ENCODE results near the gene TCEAL9. TPM values are rescaled to one million over a fixed set of nuclear protein-coding genes. Genes with fewer than 3 reads are reported as not detected.

TCEAL9 gene
- total and polyA plus RNA-seq, 4 donors: 33.9 to 110 (median 71.6) TPM

DNA sequence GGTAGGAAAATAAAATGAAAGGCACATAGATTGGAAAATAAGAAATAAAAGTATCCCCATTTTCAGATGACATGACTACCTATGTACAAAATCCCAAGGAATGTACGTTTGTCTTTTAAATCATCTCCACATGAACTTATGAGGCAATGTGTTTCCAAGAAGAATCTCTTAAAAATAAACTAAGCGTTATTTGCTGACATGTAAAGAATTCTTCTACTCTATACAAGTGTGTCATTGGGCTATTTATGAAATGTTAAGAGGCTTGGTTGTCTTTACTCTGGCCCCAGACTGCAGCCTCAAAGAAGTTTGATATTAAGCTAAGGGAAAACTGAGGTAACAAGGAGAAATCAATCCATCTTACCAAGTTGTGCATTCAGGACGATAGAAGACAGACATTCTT lies 37.2 kb downstream of the TCEAL9 start:
- DNase-seq: no peak
- TF ChIP-seq, protein P1, sequence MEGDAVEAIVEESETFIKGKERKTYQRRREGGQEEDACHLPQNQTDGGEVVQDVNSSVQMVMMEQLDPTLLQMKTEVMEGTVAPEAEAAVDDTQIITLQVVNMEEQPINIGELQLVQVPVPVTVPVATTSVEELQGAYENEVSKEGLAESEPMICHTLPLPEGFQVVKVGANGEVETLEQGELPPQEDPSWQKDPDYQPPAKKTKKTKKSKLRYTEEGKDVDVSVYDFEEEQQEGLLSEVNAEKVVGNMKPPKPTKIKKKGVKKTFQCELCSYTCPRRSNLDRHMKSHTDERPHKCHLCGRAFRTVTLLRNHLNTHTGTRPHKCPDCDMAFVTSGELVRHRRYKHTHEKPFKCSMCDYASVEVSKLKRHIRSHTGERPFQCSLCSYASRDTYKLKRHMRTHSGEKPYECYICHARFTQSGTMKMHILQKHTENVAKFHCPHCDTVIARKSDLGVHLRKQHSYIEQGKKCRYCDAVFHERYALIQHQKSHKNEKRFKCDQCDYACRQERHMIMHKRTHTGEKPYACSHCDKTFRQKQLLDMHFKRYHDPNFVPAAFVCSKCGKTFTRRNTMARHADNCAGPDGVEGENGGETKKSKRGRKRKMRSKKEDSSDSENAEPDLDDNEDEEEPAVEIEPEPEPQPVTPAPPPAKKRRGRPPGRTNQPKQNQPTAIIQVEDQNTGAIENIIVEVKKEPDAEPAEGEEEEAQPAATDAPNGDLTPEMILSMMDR (IDR thresholded peaks at IDR 0.05; ENCODE audit: control extremely low read depth, extremely low read depth): no peak

DNA sequence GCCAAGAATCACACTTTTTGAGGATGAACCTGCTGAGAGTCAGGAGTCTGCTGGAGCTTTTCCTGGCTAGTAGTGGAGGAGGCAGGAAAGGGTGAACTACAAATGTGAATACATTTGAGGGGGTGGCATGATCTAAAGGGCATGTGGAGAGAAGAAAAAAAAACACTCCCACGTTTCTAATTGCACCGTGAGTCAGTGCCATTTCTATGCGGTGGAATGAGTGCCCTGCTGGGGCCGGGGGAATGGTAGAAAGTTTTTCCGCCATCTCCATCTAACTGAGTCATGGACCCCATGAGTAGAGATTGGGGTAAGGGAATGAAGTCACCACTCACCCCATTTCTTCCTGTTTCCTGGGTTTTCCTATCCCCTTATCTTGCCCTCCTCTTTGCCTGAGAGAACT lies 39.9 kb downstream of the TCEAL9 start:
- H3K36me3 ChIP-seq (ENCODE audit: control insufficient read depth in 4 of 4, insufficient read depth in 4 of 4, low read length in 4 of 4): no peaks in the 10 kb centered on the region
- 75 to 92% methylated on average over 5 of the region's 5 CpGs for WGBS, 2 donors
- H3K27ac ChIP-seq (ENCODE audit: low read depth in 1 of 2, low read length in 1 of 2): no peak overlapping the region
- DNase-seq: no peak
- H3K27me3 ChIP-seq (ENCODE audit: control insufficient read depth in 3 of 3, insufficient read depth in 3 of 3, low read length in 2 of 3): peaks cover 1 to 26% (median 17%) of the 10 kb centered on the region in 3 donors
- no peak for ATAC-seq (ENCODE audit: insufficient read depth, low FRiP score)
- H3K4me1 ChIP-seq (ENCODE audit: control insufficient read depth in 5 of 5, insufficient read depth in 5 of 5, low read length in 5 of 5): no peaks in the 10 kb centered on the region
- peaks cover 0 to 1% (median 0%) of the 10 kb centered on the region in 4 donors for H3K9me3 ChIP-seq (ENCODE audit: control insufficient read depth in 4 of 4, insufficient read depth in 3 of 4, low read length in 3 of 4)
- TF ChIP-seq, protein P1 (IDR thresholded peaks at IDR 0.05; ENCODE audit: control extremely low read depth, extremely low read depth): no peak
- H3K9ac ChIP-seq (ENCODE audit: insufficient read depth in 1 of 2, low read length in 2 of 2): no peak overlapping the region
- H3K4me3 ChIP-seq: no peak overlapping the region

More for the DNA sequence above, 37.2 kb downstream of the TCEAL9 start:
- no peak overlapping the region for H3K27ac ChIP-seq (ENCODE audit: low read depth in 1 of 2, low read length in 1 of 2)
- H3K9ac ChIP-seq (ENCODE audit: insufficient read depth in 1 of 2, low read length in 2 of 2): no peak overlapping the region
- WGBS, 2 donors: 62 to 82% methylated on average over 3 of the region's 3 CpGs
- H3K27me3 ChIP-seq (ENCODE audit: control insufficient read depth in 3 of 3, insufficient read depth in 3 of 3, low read length in 2 of 3): peaks cover 0 to 23% (median 14%) of the 10 kb centered on the region in 3 donors
- no peaks in the 10 kb centered on the region for H3K36me3 ChIP-seq (ENCODE audit: control insufficient read depth in 4 of 4, insufficient read depth in 4 of 4, low read length in 4 of 4)
- no peaks in the 10 kb centered on the region for H3K4me1 ChIP-seq (ENCODE audit: control insufficient read depth in 5 of 5, insufficient read depth in 5 of 5, low read length in 5 of 5)
- no peaks in the 10 kb centered on the region for H3K9me3 ChIP-seq (ENCODE audit: control insufficient read depth in 4 of 4, insufficient read depth in 3 of 4, low read length in 3 of 4)
- no peak overlapping the region for H3K4me3 ChIP-seq
- ATAC-seq (ENCODE audit: insufficient read depth, low FRiP score): no peak

- TF ChIP-seq, protein P1 (IDR thresholded peaks at IDR 0.05; ENCODE audit: control extremely low read depth, extremely low read depth): no peak
- Histone ChIP-seq H3K9me3 (ENCODE audit: control insufficient read depth in 4 of 4, insufficient read depth in 3 of 4, low read length in 3 of 4) (peaks cover 0 to 1% (median 0%) of the 10 kb centered on the region in 4 donors), H3K4me1 (ENCODE audit: control insufficient read depth in 5 of 5, insufficient read depth in 5 of 5, low read length in 5 of 5) (no peaks in the 10 kb centered on the region), H3K4me3 (no peak overlapping the region), H3K27ac (ENCODE audit: low read depth in 1 of 2, low read length in 1 of 2) (no peak overlapping the region), H3K27me3 (ENCODE audit: control insufficient read depth in 3 of 3, insufficient read depth in 3 of 3, low read length in 2 of 3) (peaks cover 5 to 26% (median 17%) of the 10 kb centered on the region in 3 donors), H3K9ac (ENCODE audit: insufficient read depth in 1 of 2, low read length in 2 of 2) (no peak overlapping the region), H3K36me3 (ENCODE audit: control insufficient read depth in 4 of 4, insufficient read depth in 4 of 4, low read length in 4 of 4) (no peaks in the 10 kb centered on the region)
- 61 to 91% methylated on average over 2 of the region's 2 CpGs for WGBS, 2 donors
- ATAC-seq (ENCODE audit: insufficient read depth, low FRiP score) (no peak), DNase-seq (no peak)
Measured at GRCh38 chrX:103396660-103397059, 40.4 kb downstream of the TCEAL9 start.

DNA sequence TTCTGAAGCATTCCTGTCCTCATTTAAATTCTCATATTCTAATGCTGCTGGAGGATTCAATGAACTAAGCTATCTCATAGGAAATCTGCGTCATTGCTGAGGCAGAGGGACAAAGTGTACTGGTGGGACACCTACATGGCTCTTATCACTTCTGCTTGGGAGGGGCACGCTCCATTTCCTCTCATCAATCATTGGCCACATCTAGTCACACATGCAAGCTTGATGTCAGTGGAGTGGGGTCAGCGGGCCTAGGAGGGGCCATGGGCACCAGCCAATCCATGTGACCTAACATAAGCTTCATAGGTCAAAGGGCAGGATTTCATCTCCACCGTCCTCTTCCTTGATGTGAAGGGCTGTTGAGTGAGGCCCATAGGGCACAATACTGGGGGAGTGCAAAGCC lies 41.4 kb downstream of the TCEAL9 start:
- Histone ChIP-seq H3K4me3 (no peak overlapping the region), H3K4me1 (ENCODE audit: control insufficient read depth in 5 of 5, insufficient read depth in 5 of 5, low read length in 5 of 5) (no peaks in the 10 kb centered on the region), H3K27me3 (ENCODE audit: control insufficient read depth in 3 of 3, insufficient read depth in 3 of 3, low read length in 2 of 3) (peaks cover 5 to 26% (median 17%) of the 10 kb centered on the region in 3 donors), H3K27ac (ENCODE audit: low read depth in 1 of 2, low read length in 1 of 2) (no peak overlapping the region), H3K9ac (ENCODE audit: insufficient read depth in 1 of 2, low read length in 2 of 2) (no peak overlapping the region), H3K36me3 (ENCODE audit: control insufficient read depth in 4 of 4, insufficient read depth in 4 of 4, low read length in 4 of 4) (no peaks in the 10 kb centered on the region), H3K9me3 (ENCODE audit: control insufficient read depth in 4 of 4, insufficient read depth in 3 of 4, low read length in 3 of 4) (peaks cover 0 to 1% (median 0%) of the 10 kb centered on the region in 4 donors)
- ATAC-seq (ENCODE audit: insufficient read depth, low FRiP score) (no peak), DNase-seq (no peak)
- TF ChIP-seq, protein P1 (IDR thresholded peaks at IDR 0.05; ENCODE audit: control extremely low read depth, extremely low read depth): no peak
- 67 to 77% methylated on average over 4 of the region's 4 CpGs for WGBS, 2 donors
